Measurements from ENCODE around the gene HOXA5. TPM values are rescaled to one million over a fixed set of nuclear protein-coding genes. Genes with fewer than 3 reads are reported as not detected.

Gene HOXA5
- total RNA-seq, 1 donor from 2014 or later: not detected

- DNase-seq: no peak
- Mint-ChIP-seq H3K9me3 (ENCODE audit: unreplicated experiment) (peaks cover 12% of the 10 kb centered on the region), H3K27me3 (ENCODE audit: unreplicated experiment) (peaks cover 36% of the 10 kb centered on the region), H3K27ac (ENCODE audit: unreplicated experiment) (no peak overlapping the region), H3K36me3 (ENCODE audit: unreplicated experiment) (no peaks in the 10 kb centered on the region), H3K4me1 (ENCODE audit: low read depth, unreplicated experiment) (no peaks in the 10 kb centered on the region), H3K4me3 (ENCODE audit: unreplicated experiment) (no peak overlapping the region)
- TF ChIP-seq, protein P1, sequence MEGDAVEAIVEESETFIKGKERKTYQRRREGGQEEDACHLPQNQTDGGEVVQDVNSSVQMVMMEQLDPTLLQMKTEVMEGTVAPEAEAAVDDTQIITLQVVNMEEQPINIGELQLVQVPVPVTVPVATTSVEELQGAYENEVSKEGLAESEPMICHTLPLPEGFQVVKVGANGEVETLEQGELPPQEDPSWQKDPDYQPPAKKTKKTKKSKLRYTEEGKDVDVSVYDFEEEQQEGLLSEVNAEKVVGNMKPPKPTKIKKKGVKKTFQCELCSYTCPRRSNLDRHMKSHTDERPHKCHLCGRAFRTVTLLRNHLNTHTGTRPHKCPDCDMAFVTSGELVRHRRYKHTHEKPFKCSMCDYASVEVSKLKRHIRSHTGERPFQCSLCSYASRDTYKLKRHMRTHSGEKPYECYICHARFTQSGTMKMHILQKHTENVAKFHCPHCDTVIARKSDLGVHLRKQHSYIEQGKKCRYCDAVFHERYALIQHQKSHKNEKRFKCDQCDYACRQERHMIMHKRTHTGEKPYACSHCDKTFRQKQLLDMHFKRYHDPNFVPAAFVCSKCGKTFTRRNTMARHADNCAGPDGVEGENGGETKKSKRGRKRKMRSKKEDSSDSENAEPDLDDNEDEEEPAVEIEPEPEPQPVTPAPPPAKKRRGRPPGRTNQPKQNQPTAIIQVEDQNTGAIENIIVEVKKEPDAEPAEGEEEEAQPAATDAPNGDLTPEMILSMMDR (IDR thresholded peaks at IDR 0.05; ENCODE audit: partially characterized antibody, unreplicated experiment): no peak
Observed at GRCh38 chr7:27123477-27124053, 19.9 kb downstream of the HOXA5 start.

DNA sequence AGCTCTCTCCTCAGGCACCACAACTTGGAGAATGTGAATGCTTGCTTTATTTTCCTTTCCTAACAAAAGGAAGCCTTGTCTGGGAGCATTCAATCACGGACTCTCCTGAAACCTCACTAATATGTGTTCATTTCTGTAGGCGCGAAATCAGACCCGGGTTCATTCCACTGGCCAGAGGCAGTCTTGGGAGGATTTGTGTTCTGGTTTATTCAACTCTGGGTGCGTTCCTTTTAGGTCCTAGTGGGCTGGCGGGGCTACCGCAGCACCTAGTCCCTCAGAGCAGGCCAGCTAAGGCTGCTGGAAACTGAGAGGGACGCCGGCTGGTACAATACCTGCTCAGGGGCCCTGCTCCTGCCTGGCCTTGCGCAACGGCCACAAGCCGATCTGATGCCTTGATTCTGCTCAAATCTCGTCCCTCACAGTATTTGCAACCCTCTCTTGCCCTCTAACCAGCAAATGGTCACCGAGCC lies 20.4 kb downstream of the HOXA5 start:
- H3K4me3 Mint-ChIP-seq (ENCODE audit: unreplicated experiment): no peak overlapping the region
- H3K27me3 Mint-ChIP-seq (ENCODE audit: unreplicated experiment): peaks cover 40% of the 10 kb centered on the region
- DNase-seq: no peak
- no peak overlapping the region for H3K27ac Mint-ChIP-seq (ENCODE audit: unreplicated experiment)
- H3K36me3 Mint-ChIP-seq (ENCODE audit: unreplicated experiment): no peaks in the 10 kb centered on the region
- TF ChIP-seq, protein P1 (IDR thresholded peaks at IDR 0.05; ENCODE audit: partially characterized antibody, unreplicated experiment): no peak
- peaks cover 12% of the 10 kb centered on the region for H3K9me3 Mint-ChIP-seq (ENCODE audit: unreplicated experiment)
- H3K4me1 Mint-ChIP-seq (ENCODE audit: low read depth, unreplicated experiment): no peaks in the 10 kb centered on the region

- H3K36me3 Mint-ChIP-seq (ENCODE audit: unreplicated experiment): no peaks in the 10 kb centered on the region
- H3K4me3 Mint-ChIP-seq (ENCODE audit: unreplicated experiment): no peak overlapping the region
- peaks cover 47% of the 10 kb centered on the region for H3K27me3 Mint-ChIP-seq (ENCODE audit: unreplicated experiment)
- H3K4me1 Mint-ChIP-seq (ENCODE audit: low read depth, unreplicated experiment): no peaks in the 10 kb centered on the region
- TF ChIP-seq, protein P1 (IDR thresholded peaks at IDR 0.05; ENCODE audit: partially characterized antibody, unreplicated experiment): no peak
- peaks cover 12% of the 10 kb centered on the region for H3K9me3 Mint-ChIP-seq (ENCODE audit: unreplicated experiment)
- H3K27ac Mint-ChIP-seq (ENCODE audit: unreplicated experiment): no peak overlapping the region
- no peak for DNase-seq
Observed at GRCh38 chr7:27122077-27122910, 21.2 kb downstream of the HOXA5 start.

DNA sequence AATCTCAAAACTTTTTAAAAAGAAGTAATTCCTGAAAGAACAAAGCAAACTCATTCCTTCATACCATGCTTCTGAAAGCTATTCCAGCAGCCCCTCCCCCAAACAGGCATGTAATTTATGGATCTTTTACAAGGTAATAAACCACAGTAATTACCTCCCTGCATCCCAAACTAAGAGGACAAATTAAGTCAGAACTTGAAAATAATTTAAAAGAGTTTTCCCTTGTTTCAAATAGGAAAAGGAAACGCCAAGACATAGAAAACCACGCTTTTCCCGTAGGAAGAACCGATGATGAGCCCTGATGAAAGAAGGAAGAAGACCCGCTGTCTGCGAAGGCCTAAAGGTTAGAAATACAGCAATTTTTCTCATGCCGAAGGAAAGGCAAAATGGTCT lies 21.8 kb downstream of the HOXA5 start:
- H3K9me3 Mint-ChIP-seq (ENCODE audit: unreplicated experiment): peaks cover 12% of the 10 kb centered on the region
- H3K4me3 Mint-ChIP-seq (ENCODE audit: unreplicated experiment): no peak overlapping the region

More for the DNA sequence above, 21.8 kb downstream of the HOXA5 start:
- H3K27me3 Mint-ChIP-seq (ENCODE audit: unreplicated experiment): peaks cover 50% of the 10 kb centered on the region
- TF ChIP-seq, protein P1 (IDR thresholded peaks at IDR 0.05; ENCODE audit: partially characterized antibody, unreplicated experiment): no peak
- DNase-seq: no peak
- no peaks in the 10 kb centered on the region for H3K4me1 Mint-ChIP-seq (ENCODE audit: low read depth, unreplicated experiment)
- no peak overlapping the region for H3K27ac Mint-ChIP-seq (ENCODE audit: unreplicated experiment)
- H3K36me3 Mint-ChIP-seq (ENCODE audit: unreplicated experiment): no peaks in the 10 kb centered on the region

All from glutamatergic neuron (in vitro differentiated cells).